H1 (cell line): ENCODE measurements around the gene ADA. TPM values are rescaled to one million over a fixed set of nuclear protein-coding genes. Genes with fewer than 3 reads are reported as not detected.

Experiments used
- CTCF ChIA-PET: fragments of 300-600 bp; sonication (Branson Sonifier 250); formaldehyde crosslinking; loops from one replicate; lab custom pipeline; 2021; ENCODE audit not compliant: partially characterized antibody; lab: Charles Lee
- POLR2A ChIA-PET: fragments of 300-600 bp; sonication (Branson Sonifier 250); formaldehyde crosslinking; loops from one replicate; lab custom pipeline; 2021; ENCODE audit warnings: inconsistent platforms; ENCODE audit not compliant: partially characterized antibody; lab: Charles Lee
- DNase-seq, 2 experiments: peaks; one replicate each; pipeline versions ENCODE4 v3.0.0 to v3.0.0-alpha.2; 2010 to 2022; ENCODE audit warnings: low spot score in 2 of 2, low read depth in 1 of 2, mixed read lengths in 1 of 2
- FAIRE-seq: peaks from 2 replicates; lab custom pipeline; 2011; peaks lifted over from hg19 to GRCh38; lab: Jason Lieb, UNC
- H2AFZ ChIP-seq: 2 replicates; pipeline ENCODE4 v1.8.1; 2012; ENCODE audit warnings: low read length, inconsistent platforms
- H2AK5ac ChIP-seq: 2 replicates; pipeline ENCODE4 v1.6.1; 2013; ENCODE audit warnings: low read depth, low read length
- H2BK120ac ChIP-seq: replicated peaks from 2 replicates; pipeline ENCODE3; 2013; ENCODE audit warnings: low read depth, low read length, inconsistent platforms
- H2BK12ac ChIP-seq: 2 replicates; pipeline ENCODE4 v1.6.1; 2013; ENCODE audit warnings: low read depth, low read length
- H2BK15ac ChIP-seq: 2 replicates; pipeline ENCODE4 v1.6.1; 2013; ENCODE audit warnings: low read length
- H2BK20ac ChIP-seq: 2 replicates; pipeline ENCODE4 v1.6.1; 2013; ENCODE audit warnings: low read length
- H2BK5ac ChIP-seq: 2 replicates; pipeline ENCODE4 v1.6.1; 2013; ENCODE audit warnings: low read depth, low read length
- H3K14ac ChIP-seq: 2 replicates; pipeline ENCODE4 v1.6.1; 2013; ENCODE audit warnings: inconsistent platforms; ENCODE audit not compliant: insufficient read length
- H3K18ac ChIP-seq: 2 replicates; pipeline ENCODE4 v1.6.1; 2013; ENCODE audit warnings: low read length; ENCODE audit errors: extremely low read depth
- H3K23ac ChIP-seq: 2 replicates; pipeline ENCODE4 v1.6.1; 2013; ENCODE audit warnings: inconsistent platforms; ENCODE audit not compliant: insufficient read length
- H3K23me2 ChIP-seq: 2 replicates; pipeline ENCODE4 v1.6.1; 2013; ENCODE audit warnings: low read depth, low read length
- H3K27ac ChIP-seq: 2 replicates; pipeline ENCODE4 v1.6.1; 2011; ENCODE audit warnings: low read depth, low read length, inconsistent platforms
- H3K27me3 ChIP-seq, 4 experiments: replicated peaks in 1 of 4; 1 replicate in 1 of 4; 2 replicates in 3 of 4; pipeline versions ENCODE4 v1.6.1 to v1.8.1; 2011 to 2013; ENCODE audit warnings: low read length in 3 of 4, mild to moderate bottlenecking in 3 of 4, inconsistent platforms in 2 of 4, mixed read lengths in 2 of 4, moderate library complexity in 1 of 4; ENCODE audit not compliant: control insufficient read depth in 3 of 4, insufficient read depth in 3 of 4; ENCODE audit errors: extremely low read depth in 1 of 4
- H3K36me3 ChIP-seq, 4 experiments: 2 replicates each; pipeline versions ENCODE4 v1.6.1 to v1.8.1; 2011 to 2013; ENCODE audit warnings: mild to moderate bottlenecking in 4 of 4, low read length in 3 of 4, moderate library complexity in 2 of 4, control low read depth in 1 of 4, inconsistent platforms in 1 of 4; ENCODE audit not compliant: insufficient read depth in 4 of 4, control insufficient read depth in 2 of 4
- H3K4ac ChIP-seq: replicated peaks from 2 replicates; pipeline ENCODE3; 2013; ENCODE audit warnings: low read length, low read depth, mixed read lengths, inconsistent platforms; ENCODE audit not compliant: insufficient read length
- H3K4me1 ChIP-seq, 4 experiments: replicated peaks in 1 of 4; 1 replicate in 1 of 4; 2 replicates in 3 of 4; pipeline versions ENCODE4 v1.6.1 to v1.8.1; 2011 to 2013; ENCODE audit warnings: low read length in 3 of 4, inconsistent platforms in 2 of 4, mixed read lengths in 1 of 4; ENCODE audit not compliant: insufficient read depth in 4 of 4, control insufficient read depth in 3 of 4
- H3K4me2 ChIP-seq, 2 experiments: 2 replicates each; pipeline versions ENCODE4 v1.6.1 to v1.8.1; 2011 to 2013; ENCODE audit warnings: low read depth in 2 of 2, low read length in 2 of 2, control low read depth in 1 of 2, inconsistent platforms in 1 of 2, mild to moderate bottlenecking in 1 of 2; ENCODE audit not compliant: insufficient read depth in 1 of 2
- H3K4me3 ChIP-seq, 4 experiments: fragments of 200-600, 300-600 bp in 1 of 4; sonication (generic), shearing (Covaris generic), sonication (Bioruptor Twin) in 1 of 4; 2 replicates each; pipeline versions ENCODE4 v1.5.1 to v1.8.1; 2011 to 2016; ENCODE audit warnings: low read length in 4 of 4, low read depth in 3 of 4, control low read depth in 2 of 4, inconsistent platforms in 2 of 4, mild to moderate bottlenecking in 2 of 4, mixed read lengths in 1 of 4, moderate library complexity in 1 of 4; ENCODE audit not compliant: insufficient read depth in 2 of 4; ENCODE audit errors: extremely low read depth in 1 of 4
- H3K56ac ChIP-seq: replicated peaks from 2 replicates; pipeline ENCODE3; 2013; ENCODE audit warnings: low read depth, mild to moderate bottlenecking, mixed read lengths, low read length, inconsistent platforms; ENCODE audit not compliant: insufficient read length
- H3K79me1 ChIP-seq: 2 replicates; pipeline ENCODE4 v1.6.1; 2013; ENCODE audit warnings: low read depth, low read length, control low read depth
- H3K79me2 ChIP-seq, 2 experiments: 2 replicates each; pipeline versions ENCODE4 v1.6.1 to v1.8.1; 2012 to 2013; ENCODE audit warnings: low read length in 2 of 2, mild to moderate bottlenecking in 2 of 2, inconsistent platforms in 1 of 2; ENCODE audit not compliant: insufficient read depth in 2 of 2, control insufficient read depth in 1 of 2
- H3K9ac ChIP-seq, 4 experiments: replicated peaks in 1 of 4; 1 replicate in 1 of 4; 2 replicates in 3 of 4; pipeline versions ENCODE4 v1.6.1 to v1.8.1; 2011 to 2013; ENCODE audit warnings: low read depth in 3 of 4, low read length in 3 of 4, control low read depth in 2 of 4, mild to moderate bottlenecking in 2 of 4, moderate library complexity in 2 of 4, inconsistent platforms in 1 of 4; ENCODE audit errors: extremely low read depth in 1 of 4
- H3K9me3 ChIP-seq, 2 experiments: 2 replicates each; pipeline versions ENCODE4 v1.6.1 to v1.8.1; 2012 to 2013; ENCODE audit warnings: mild to moderate bottlenecking in 2 of 2, moderate library complexity in 2 of 2, control low read depth in 1 of 2, inconsistent platforms in 1 of 2, low read depth in 1 of 2, low read length in 1 of 2, mixed read lengths in 1 of 2; ENCODE audit not compliant: insufficient read depth in 2 of 2
- H4K20me1 ChIP-seq, 2 experiments: replicated peaks in 1 of 2; 2 replicates each; pipeline versions ENCODE3 to v1.8.1; 2011 to 2013; ENCODE audit warnings: inconsistent platforms in 2 of 2, low read length in 2 of 2, mild to moderate bottlenecking in 1 of 2; ENCODE audit not compliant: insufficient read depth in 2 of 2, control insufficient read depth in 1 of 2
- H4K5ac ChIP-seq: 2 replicates; pipeline ENCODE4 v1.6.1; 2013; ENCODE audit warnings: low read length, low read depth, mixed read lengths, inconsistent platforms; ENCODE audit not compliant: insufficient read length
- H4K8ac ChIP-seq: 2 replicates; pipeline ENCODE4 v1.8.0; 2013; ENCODE audit warnings: mild to moderate bottlenecking, moderate library complexity, low read length, inconsistent platforms; ENCODE audit not compliant: insufficient read depth; ENCODE audit errors: extremely low read depth
- H4K91ac ChIP-seq: replicated peaks from 2 replicates; pipeline ENCODE3; 2013; ENCODE audit warnings: low read length, mixed read lengths, inconsistent platforms; ENCODE audit not compliant: insufficient read length
- JUN ChIP-seq: IDR thresholded peaks from 2 replicates; pipeline ENCODE4 v1.6.1; 2011; ENCODE audit warnings: low read depth, mild to moderate bottlenecking, improper control_type of control experiment, low read length
- KDM1A ChIP-seq: fragments of 200-600, 300-600 bp; sonication (generic); IDR thresholded peaks from 2 replicates; pipeline ENCODE4 v1.7.1; 2016; ENCODE audit warnings: mild to moderate bottlenecking, low read length, borderline replicate concordance
- WGBS, 2 experiments: shearing (Covaris generic) in 1 of 2; methylation state at CpG; one replicate each; pipeline versions ENCODE4 v1.1.6 to v1.1.7; 2013 to 2015; ENCODE audit warnings: low lambda C conversion rate in 2 of 2, mixed read lengths in 2 of 2, inconsistent platforms in 1 of 2, low coverage in 1 of 2, missing lambda C conversion rate in 1 of 2; ENCODE audit not compliant: insufficient replicate concordance in 2 of 2, insufficient coverage in 1 of 2, insufficient read length in 1 of 2; ENCODE audit errors: extremely low coverage in 1 of 2, missing lambda C conversion rate in 1 of 2; 5-methylcytosine and 5-hydroxymethylcytosine counted together
- polyA plus RNA-seq, 7 experiments: library from polyadenylated mRNA; depleted of rRNA in 3 of 7; stranded (reverse) in 5 of 7; unstranded in 2 of 7; fragments of >200 nt in 5 of 7; fragments of 200-250 nt in 2 of 7; gene quantifications; 1 replicate in 5 of 7; 2 replicates in 1 of 7; 4 replicates in 1 of 7; pipeline versions ENCODE4 v1.2.1 to v1.2.3, GENCODE V29; 2011 to 2013; ENCODE audit warnings: missing spikeins in 2 of 7, mixed read lengths in 2 of 7
- total RNA-seq: library from RNA; stranded (reverse); fragmentation: NEBNext Ultra II Directional; extraction: Animal tissue kit (Norgen Biotek cat#: 25700); gene quantifications from 2 replicates; pipeline ENCODE4 v1.2.1, GENCODE V29; 2021

Gene ADA
- total and polyA plus RNA-seq, 2 of the 8 experiments (the other 6 are each of a cell fraction or from before 2014, with no cell fraction given): 19.9 to 32.8 TPM

DNA sequence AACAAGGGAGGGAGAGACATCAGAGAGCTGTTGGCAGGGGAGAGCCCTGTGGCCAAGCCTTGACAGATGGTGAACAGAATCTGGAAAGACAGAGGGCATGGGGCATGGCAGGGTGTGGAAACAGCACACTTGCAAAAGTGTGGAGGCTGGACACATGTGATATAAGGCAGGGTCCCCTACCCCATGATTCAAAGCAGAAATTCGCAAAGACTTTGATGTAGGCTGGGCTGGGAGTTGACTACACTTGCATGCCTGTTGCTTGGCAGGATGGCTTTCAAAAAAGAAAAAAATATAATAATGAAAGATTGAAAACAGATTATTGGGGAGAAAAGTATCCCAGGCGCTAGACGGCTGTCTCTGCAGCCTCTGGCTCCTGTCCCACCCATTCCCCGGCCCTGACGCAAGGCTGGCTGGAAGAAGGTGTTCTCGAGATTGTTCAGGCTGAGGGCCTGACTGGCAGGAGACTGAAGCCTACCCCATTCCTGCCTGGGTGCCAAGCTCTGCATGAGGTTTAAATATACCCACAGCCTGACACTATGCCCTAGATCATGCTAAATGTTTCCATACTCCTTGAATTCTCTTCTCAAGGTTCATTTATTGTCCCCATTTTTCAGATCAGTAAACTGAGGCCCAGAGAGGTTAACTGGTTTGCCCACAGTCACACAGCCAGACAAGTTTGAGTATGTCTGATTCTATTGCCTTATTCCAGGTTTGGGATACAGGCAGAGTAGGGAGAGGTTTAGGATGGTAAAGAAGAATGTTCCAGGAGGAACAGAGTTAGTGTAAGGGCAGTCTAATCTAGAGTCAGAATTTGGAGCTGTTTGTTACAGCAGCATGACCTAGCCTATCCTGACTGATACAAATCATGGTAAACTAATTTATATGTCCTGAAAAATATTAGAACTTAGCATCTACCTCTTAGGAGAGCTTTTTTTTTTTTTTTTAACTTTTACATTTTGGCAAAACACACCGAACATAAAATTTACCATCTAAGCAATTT is 40.2 kb upstream of the ADA start:
- Histone ChIP-seq H4K5ac (no peak overlapping the region), H3K79me1 (no peaks in the 10 kb centered on the region), H4K20me1 (no peaks in the 10 kb centered on the region), H3K27me3 (no peaks in the 10 kb centered on the region), H3K4me2 (no peak overlapping the region), H3K23me2 (no peaks in the 10 kb centered on the region), H3K18ac (no peak overlapping the region), H3K36me3 (no peaks in the 10 kb centered on the region), H2BK15ac (no peak overlapping the region), H2AK5ac (no peak overlapping the region), H3K9me3 (peaks cover 0 to 4% of the 10 kb centered on the region in 2 experiments; a peak in 1 of 4 replicates), H3K4me1 (peaks cover 0 to 3% (median under 1%) of the 10 kb centered on the region in 4 experiments; a peak in 2 of 7 replicates), H2BK12ac (no peak overlapping the region), H2BK120ac (no peak overlapping the region), H3K4me3 (no peak overlapping the region), H2AFZ (no peak overlapping the region), H3K56ac (no peak overlapping the region), H2BK5ac (no peak overlapping the region), H4K91ac (no peak overlapping the region), H3K14ac (no peak overlapping the region), H3K79me2 (no peaks in the 10 kb centered on the region), H2BK20ac (no peak overlapping the region), H3K23ac (no peak overlapping the region), H3K9ac (no peak overlapping the region), H3K27ac (no peak overlapping the region), H4K8ac (no peak overlapping the region), H3K4ac (no peak overlapping the region)
- FAIRE-seq (no peak), DNase-seq (no peak)
- POLR2A ChIA-PET: interaction anchor here (1.2 kb wide), 1 partner anchor 10 kb away, joined by 3 read pairs; no protein-coding TSS in a partner anchor
- 95% methylated on average over 7 of the region's 7 CpGs; no CpG with 5 or more reads in 1 of the 2 experiments for WGBS, 2 experiments
- TF ChIP-seq JUN (no peak), KDM1A (0 out of 2 replicates have a peak, but pooled peaks have one; percentile 45)
- CTCF ChIA-PET: interaction anchor here (0.6 to 7.4 kb wide), 8 partner anchors 9 to 106 kb away, joined by 3 to 83 read pairs (median 3); no protein-coding TSS in a partner anchor
